Nasal cavity respiratory epithelium epithelial cell of viscerocranial mucosa (primary cell): ENCODE results near the gene PTRH1. TPM values are rescaled to one million over a fixed set of nuclear protein-coding genes. Genes with fewer than 3 reads are reported as not detected.

Experiments used
- total RNA-seq: library from RNA; depleted of rRNA; stranded (reverse); fragments of >200 nt; gene quantifications from 2 replicates; pipeline ENCODE4 v1.2.3, GENCODE V29; 2014

Gene PTRH1, protein sequence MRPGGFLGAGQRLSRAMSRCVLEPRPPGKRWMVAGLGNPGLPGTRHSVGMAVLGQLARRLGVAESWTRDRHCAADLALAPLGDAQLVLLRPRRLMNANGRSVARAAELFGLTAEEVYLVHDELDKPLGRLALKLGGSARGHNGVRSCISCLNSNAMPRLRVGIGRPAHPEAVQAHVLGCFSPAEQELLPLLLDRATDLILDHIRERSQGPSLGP
- total RNA-seq, result 16.0 and 24.9 TPM in 2 replicates

DNA sequence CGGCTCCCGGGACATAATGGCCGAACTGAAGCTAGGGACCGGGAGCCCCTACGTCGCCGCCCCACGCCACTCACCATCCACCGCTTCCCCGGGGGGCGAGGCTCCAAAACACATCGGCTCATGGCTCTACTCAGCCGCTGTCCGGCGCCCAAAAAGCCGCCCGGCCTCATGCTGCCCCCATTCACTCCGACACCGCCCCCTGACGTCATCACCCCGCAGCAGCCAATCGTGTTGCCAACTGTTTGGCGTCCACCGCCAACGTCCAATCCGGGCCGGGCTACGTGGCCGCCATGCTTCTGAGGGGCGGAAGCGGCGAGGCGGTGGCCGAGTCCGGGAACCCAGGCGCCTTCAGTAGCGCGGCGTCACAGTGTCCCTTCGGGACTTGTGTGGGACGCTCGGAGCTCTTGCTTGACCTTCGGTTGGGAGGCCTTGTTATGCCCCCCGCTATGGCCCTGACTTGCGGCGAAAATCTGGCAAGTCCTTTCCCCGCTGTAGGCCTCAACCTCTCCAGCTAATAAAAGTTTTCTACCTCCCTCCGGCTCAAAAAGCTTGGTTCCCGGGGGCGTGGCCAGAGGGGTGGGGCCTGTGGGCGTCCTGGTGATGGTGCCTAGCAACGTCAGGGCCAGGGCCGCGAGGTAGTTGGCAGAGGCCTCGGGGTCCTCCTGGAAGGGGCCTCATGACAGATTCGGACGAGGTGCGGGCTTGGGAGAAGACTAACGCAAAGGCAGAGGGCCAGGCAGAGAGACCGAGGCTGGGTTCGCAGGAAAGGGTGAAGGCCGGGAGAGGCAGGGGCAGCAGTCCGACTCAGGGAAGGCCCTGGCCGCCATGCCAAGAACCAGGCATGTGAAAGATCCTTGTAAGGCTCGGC, at the start of gene PTRH1, which contains the start of gene TTC16:
Gene PTRH1 (minus strand): TSS at position 194 of the 868 bp plus-strand sequence. CDS start 24 bp downstream, at position 170.
Gene TTC16 (plus strand): TSS at position 610 of the 868 bp plus-strand sequence. CDS start 67 bp downstream, at position 677.

DNA sequence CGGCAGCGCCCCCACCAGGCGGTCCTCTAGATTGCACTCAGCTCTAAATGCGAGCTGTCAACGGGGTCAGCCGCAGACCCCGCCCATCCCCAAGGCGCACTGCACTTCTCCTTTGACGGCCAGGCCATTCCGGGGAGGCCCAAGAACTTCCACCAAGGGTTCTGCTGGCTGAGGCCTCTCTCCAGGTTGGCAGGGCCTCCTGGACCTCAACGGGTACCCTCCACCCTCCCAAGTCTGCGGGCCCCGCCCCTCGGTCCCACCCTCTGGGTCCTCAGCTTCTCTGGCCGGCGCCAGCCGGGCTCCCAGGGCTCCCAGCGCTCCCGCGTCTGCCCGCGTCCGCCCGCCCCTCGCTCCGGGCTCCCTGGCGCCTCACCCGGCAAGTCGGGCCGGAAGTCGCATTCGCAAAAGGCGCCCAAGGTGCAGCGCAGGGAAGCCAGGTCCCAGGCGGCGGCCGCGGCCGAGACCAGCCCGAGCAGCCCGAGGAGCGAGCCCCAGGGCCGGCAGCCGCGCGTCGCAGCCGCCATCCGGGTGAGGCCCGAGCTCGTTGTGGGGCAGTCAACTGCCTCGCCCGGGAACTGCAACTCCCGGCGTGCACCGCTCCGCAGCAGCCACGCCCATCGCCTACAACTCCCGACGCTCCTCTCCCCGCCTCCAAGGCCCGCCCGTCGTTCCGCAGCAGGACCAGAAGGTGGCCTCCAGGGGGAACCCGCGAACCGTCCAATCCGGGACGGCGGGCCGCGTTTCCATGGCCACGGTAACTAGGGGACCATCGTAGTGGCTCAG, 19.5 kb upstream of the PTRH1 start, which contains the start of gene TOR2A:
Gene TOR2A (minus strand): TSS at position 548 of the 783 bp plus-strand sequence. CDS start 24 bp downstream, at position 524.

GRCh38 chr9:127706836-127707241, 8.6 kb downstream of the PTRH1 start, which contains the start of gene CFAP157:
Gene CFAP157 (plus strand): TSS chr9:127706988. CDS start chr9:127707032, 44 bp downstream.

Other genes starting within 250 kb of the PTRH1 start
- gene STXBP1, start 103.4 kb downstream of the PTRH1 start, total RNA-seq, result 10.9 and 18.9 TPM in 2 replicates
- gene CFAP157, start 8.7 kb downstream of the PTRH1 start, total RNA-seq, result 0.07 TPM in 1 of 2 replicates, not detected in the other
- not detected in 2 replicates for gene TTC16, start 416 bp upstream of the PTRH1 start, total RNA-seq
- 2.7 and 7.3 TPM in 2 replicates for gene TOR2A, start 19.6 kb upstream of the PTRH1 start, total RNA-seq
- gene SH2D3C, start 63.0 kb upstream of the PTRH1 start, total RNA-seq, result under 0.01 and 0.07 TPM in 2 replicates
- 74.5 and 80.0 TPM in 2 replicates for gene CDK9, start 70.4 kb upstream of the PTRH1 start, total RNA-seq
- gene FPGS, start 87.2 kb upstream of the PTRH1 start, total RNA-seq, result 42.7 and 60.6 TPM in 2 replicates
- 0.34 and 2.3 TPM in 2 replicates for gene ENG, start 139.0 kb upstream of the PTRH1 start, total RNA-seq
- gene AK1, start 162.0 kb upstream of the PTRH1 start, total RNA-seq, result 20.5 and 33.5 TPM in 2 replicates
- gene ST6GALNAC6, start 183.9 kb upstream of the PTRH1 start, total RNA-seq, result 14.0 and 21.5 TPM in 2 replicates
- 25.3 and 42.9 TPM in 2 replicates for gene ST6GALNAC4, start 201.4 kb upstream of the PTRH1 start, total RNA-seq
- gene PIP5KL1, start 215.1 kb upstream of the PTRH1 start, total RNA-seq, result 4.1 and 4.3 TPM in 2 replicates
- 13.7 and 16.2 TPM in 2 replicates for gene DPM2, start 222.2 kb upstream of the PTRH1 start, total RNA-seq